GM12878 (cell line): ENCODE measurements around the gene NDUFC1. TPM values are rescaled to one million over a fixed set of nuclear protein-coding genes. Genes with fewer than 3 reads are reported as not detected.

Source experiments
- ATAC-seq: fragments of 200-7000 bp; cut with Tn5 transposase; 3 replicates; pipeline ENCODE4 v1.9.1; 2020; ENCODE audit warnings: mild to moderate bottlenecking, moderate library complexity
- Bru-seq: library from RNA; stranded (reverse); fragments of 400-500 nt; gene quantifications from one replicate; lab custom pipeline; 2021; lab: Mats Ljungman, UMichigan
- BruChase-seq, 2 experiments: library from RNA; stranded (reverse); fragments of 400-500 nt; gene quantifications; one replicate each; lab custom pipeline; 2021; lab: Mats Ljungman, UMichigan
- BruUV-seq: library from RNA; stranded (reverse); fragments of 400-500 nt; replicated peaks from 2 replicates; lab custom pipeline; 2021; lab: Mats Ljungman, UMichigan
- CTCF ChIA-PET: fragments of 300-600 bp; sonication (Branson Sonifier 250); formaldehyde crosslinking; extraction: SDS; loops from one replicate; lab custom pipeline; 2021; ENCODE audit warnings: inconsistent platforms; lab: Yijun Ruan, JAX
- POLR2A ChIA-PET: fragments of 350-600 bp; formaldehyde crosslinking; extraction: SDS; loops from one replicate; lab custom pipeline; 2021; ENCODE audit warnings: inconsistent platforms; lab: Charles Lee
- RAD21 ChIA-PET: fragments of 300-600 bp; sonication (Branson Sonifier 250); formaldehyde crosslinking; loops from one replicate; lab custom pipeline; 2023; ENCODE audit warnings: antibody characterized with exemption; ENCODE audit not compliant: unreplicated experiment; lab: Charles Lee
- SMC1A ChIA-PET: fragments of 300-600 bp; sonication (Branson Sonifier 250); formaldehyde crosslinking; loops from one replicate; lab custom pipeline; 2023; ENCODE audit not compliant: unreplicated experiment, uncharacterized antibody; lab: Charles Lee
- DNase-seq: peaks from one replicate; pipeline ENCODE4 v3.0.0-alpha.2; 2011; ENCODE audit warnings: low read depth, low spot score
- FAIRE-seq: peaks from 3 replicates; lab custom pipeline; 2011; peaks lifted over from hg19 to GRCh38; lab: Jason Lieb, UNC
- H2AFZ ChIP-seq: 2 replicates; pipeline ENCODE4 v1.6.0; 2011; ENCODE audit warnings: low read depth, low read length, control low read depth; ENCODE audit not compliant: control insufficient read depth
- H3K27ac ChIP-seq: 2 replicates; pipeline ENCODE4 v1.5.1; 2011; ENCODE audit warnings: control low read depth; ENCODE audit not compliant: control insufficient read depth, insufficient read depth
- H3K27me3 ChIP-seq, 2 experiments: replicated peaks in 1 of 2; 2 replicates each; pipeline versions ENCODE4 v1.6.0 to v1.6.1; 2011; ENCODE audit warnings: low read length in 1 of 2; ENCODE audit not compliant: control insufficient read depth in 2 of 2, insufficient read depth in 2 of 2
- H3K36me3 ChIP-seq, 2 experiments: 2 replicates each; pipeline ENCODE4 v1.5.1; 2011; ENCODE audit warnings: low read length in 1 of 2; ENCODE audit not compliant: control insufficient read depth in 2 of 2, insufficient read depth in 2 of 2
- H3K4me1 ChIP-seq: 2 replicates; pipeline ENCODE4 v1.6.1; 2011; ENCODE audit warnings: mild to moderate bottlenecking, low read length, moderate library complexity, mixed read lengths; ENCODE audit not compliant: control insufficient read depth, insufficient read depth
- H3K4me2 ChIP-seq: 2 replicates; pipeline ENCODE4 v1.6.0; 2011; ENCODE audit warnings: control low read depth; ENCODE audit not compliant: control insufficient read depth, insufficient read depth
- H3K4me3 ChIP-seq: fragments of 200-600 bp; sonication (generic); 2 replicates; pipeline ENCODE4 v1.5.1; 2016
- H3K79me2 ChIP-seq: 2 replicates; pipeline ENCODE4 v1.6.0; 2011; ENCODE audit warnings: low read length; ENCODE audit not compliant: control insufficient read depth, insufficient read depth
- H3K9ac ChIP-seq: 2 replicates; pipeline ENCODE4 v1.8.0; 2011; ENCODE audit warnings: low read length, control low read depth, mixed read lengths; ENCODE audit not compliant: control insufficient read depth, insufficient read depth
- H3K9me3 ChIP-seq: replicated peaks from 3 replicates; pipeline ENCODE4 v1.5.1; 2011; ENCODE audit warnings: mild to moderate bottlenecking, low read length; ENCODE audit not compliant: control insufficient read depth, insufficient read depth
- H4K20me1 ChIP-seq: 2 replicates; pipeline ENCODE4 v1.6.0; 2011; ENCODE audit not compliant: control insufficient read depth, insufficient read depth
- BHLHE40 ChIP-seq, 2 experiments: fragments of 450-650 bp in 1 of 2; IDR thresholded peaks; 2 replicates each; pipeline ENCODE4 v1.6.1; 2011 to 2017; ENCODE audit warnings: low read depth in 2 of 2, borderline replicate concordance in 1 of 2, improper control_type of control experiment in 1 of 2, low read length in 1 of 2, mild to moderate bottlenecking in 1 of 2
- CEBPZ ChIP-seq: fragments of 150-350 bp; IDR thresholded peaks from 2 replicates; pipeline ENCODE4 v1.6.1; 2016; ENCODE audit warnings: low read depth, low read length
- CHD1 ChIP-seq: IDR thresholded peaks from 2 replicates; pipeline ENCODE4 v1.6.1; 2012; ENCODE audit warnings: low read depth, low read length, improper control_type of control experiment
- IKZF1 ChIP-seq: fragments of 450-650 bp; conservative IDR thresholded peaks from 2 replicates; pipeline ENCODE4 v1.6.1; 2017; ENCODE audit warnings: antibody characterized with exemption, mild to moderate bottlenecking
- RB1 ChIP-seq: fragments of 450-650 bp; formaldehyde crosslinking; IDR thresholded peaks from 2 replicates; pipeline ENCODE4 v1.6.1; 2017; ENCODE audit warnings: mild to moderate bottlenecking, borderline replicate concordance
- SMAD1 ChIP-seq: fragments of 450-650 bp; IDR thresholded peaks from 2 replicates; pipeline ENCODE4 v1.6.1; 2018; ENCODE audit warnings: mild to moderate bottlenecking, low read depth; ENCODE audit not compliant: partially characterized antibody
- TCF3 ChIP-seq: IDR thresholded peaks from 2 replicates; pipeline ENCODE4 v1.6.1; 2012; ENCODE audit warnings: low read depth, mild to moderate bottlenecking, low read length, borderline replicate concordance; ENCODE audit not compliant: insufficient read depth
- WGBS: methylation state at CpG from one replicate; pipeline ENCODE4 v1.1.6; 2016; ENCODE audit warnings: low lambda C conversion rate; ENCODE audit not compliant: insufficient replicate concordance, insufficient coverage; ENCODE audit errors: missing lambda C conversion rate; 5-methylcytosine and 5-hydroxymethylcytosine counted together
- in situ Hi-C: fragments of 300-500 bp; cut with MboI; formaldehyde crosslinking; loops from 9 replicates; pipeline ENCODE4 v1.14.3; 2018; ENCODE audit warnings: mixed read lengths
- intact Hi-C: fragments of 100-400 bp; cut with micrococcal nuclease; formaldehyde crosslinking; loops from one replicate; pipeline ENCODE4 v1.14.2; 2022; ENCODE audit not compliant: unreplicated experiment
- long read RNA-seq, 2 experiments: library from polyadenylated mRNA; unstranded; transcript quantifications; one replicate each; pipeline ENCODE4 v2.0.0, GENCODE V29; 2019 to 2020
- polyA minus RNA-seq, 3 experiments: library from RNA; depleted of rRNA, polyadenylated mRNA; stranded (reverse); fragments of >200 nt; gene quantifications; 2 replicates each; pipeline ENCODE4 v1.2.3, GENCODE V29; 2011
- polyA plus RNA-seq, 11 experiments: library from polyadenylated mRNA; depleted of rRNA in 4 of 11; unstranded in 6 of 11; stranded (reverse) in 5 of 11; fragments of >200 nt; fragmentation: Nextera tagmentation in 4 of 11; fragmentation: Illumina TruSeq in 1 of 11; extraction: Ambion mirVana in 4 of 11; extraction: Trizol in 1 of 11; gene quantifications; 1 replicate in 1 of 11; 2 replicates in 10 of 11; pipeline versions ENCODE4 v1.2.1 to v1.2.3, GENCODE V29; 2011 to 2016; ENCODE audit warnings: inconsistent platforms in 2 of 11, missing spikeins in 2 of 11, low read depth in 1 of 11
- total RNA-seq, 4 experiments: library from RNA; depleted of rRNA in 3 of 4; stranded (reverse); fragments of >200 nt in 3 of 4; fragmentation: Illumina TruSeq in 1 of 4; extraction: Trizol in 1 of 4; gene quantifications; 2 replicates each; pipeline versions ENCODE4 v1.2.1 to v1.2.3, GENCODE V29; 2013 to 2021
- TF ChIP-seq, protein P1 (sequence below): fragments of 450-650 bp; IDR thresholded peaks from 2 replicates; pipeline ENCODE4 v1.6.1; 2017; ENCODE audit warnings: low read depth, mild to moderate bottlenecking, moderate library complexity

The NDUFC1 gene
- total RNA-seq (2013; cell fraction: nucleolus; rRNA removed), result 12.7 and 13.1 TPM in 2 replicates
- total RNA-seq (2014; rRNA removed) (37.5 TPM in 2 replicates), total RNA-seq (2014; rRNA removed; fragmentation: Illumina TruSeq; extraction: Trizol) (51.5 and 56.6 TPM in 2 replicates), total RNA-seq (2021) (36.7 and 40.1 TPM in 2 replicates), polyA plus RNA-seq (2011; rRNA removed) (45.1 and 57.7 TPM in 2 replicates), polyA plus RNA-seq (2014; fragmentation: Illumina TruSeq; extraction: Trizol) (11.9 and 25.5 TPM in 2 replicates), polyA plus RNA-seq (2014; fragmentation: Nextera tagmentation; extraction: Ambion mirVana) (100 to 1,000 TPM; 197 to 215 TPM), polyA plus RNA-seq (2014; rRNA removed) (81.3 and 83.6 TPM in 2 replicates), polyA plus RNA-seq (2016; fragmentation: Nextera tagmentation; extraction: Ambion mirVana) (100 to 1,000 TPM; 227 to 242 TPM), polyA minus RNA-seq (2011; rRNA and poly(A)+ RNA removed) (11.4 and 11.5 TPM in 2 replicates), Bru-seq, nascent RNA (percentile 72 among the genes with signal in this experiment), BruChase-seq, experiment 1, labeled RNA remaining after a 6-hour chase (percentile 55 among the genes with signal in this experiment), BruChase-seq, experiment 2, labeled RNA remaining after a 2-hour chase (percentile 57 among the genes with signal in this experiment)
- 9.7 TPM for polyA plus RNA-seq (2011; ENCODE audit: low read depth)
- 40.2 and 41.9 TPM in 2 replicates for polyA plus RNA-seq (2011; cell fraction: cytosol; rRNA removed)
- polyA plus RNA-seq (2011; cell fraction: nucleus; rRNA removed), result 28.3 and 30.8 TPM in 2 replicates
- polyA plus RNA-seq (2012), result 64.9 and 68.6 TPM in 2 replicates
- polyA minus RNA-seq (2011; cell fraction: cytosol; rRNA and poly(A)+ RNA removed), result 9.1 and 9.4 TPM in 2 replicates
- polyA minus RNA-seq (2011; cell fraction: nucleus; rRNA and poly(A)+ RNA removed), result 6.0 and 6.2 TPM in 2 replicates
- long read RNA-seq, experiment 1, partial matches to known transcripts, result 71 of 75 reads
- long read RNA-seq, experiment 1, other reads (novel, unspliced or antisense), result 2 of 75 reads
- long read RNA-seq, experiment 2, transcript NDUFC1-209 (5 exons, 1,198 nt), result major isoform, 19 of 125 reads
- long read RNA-seq, experiment 2, partial matches to known transcripts, result 89 of 125 reads
- long read RNA-seq, experiment 2, other reads (novel, unspliced or antisense), result 12 of 125 reads

DNA sequence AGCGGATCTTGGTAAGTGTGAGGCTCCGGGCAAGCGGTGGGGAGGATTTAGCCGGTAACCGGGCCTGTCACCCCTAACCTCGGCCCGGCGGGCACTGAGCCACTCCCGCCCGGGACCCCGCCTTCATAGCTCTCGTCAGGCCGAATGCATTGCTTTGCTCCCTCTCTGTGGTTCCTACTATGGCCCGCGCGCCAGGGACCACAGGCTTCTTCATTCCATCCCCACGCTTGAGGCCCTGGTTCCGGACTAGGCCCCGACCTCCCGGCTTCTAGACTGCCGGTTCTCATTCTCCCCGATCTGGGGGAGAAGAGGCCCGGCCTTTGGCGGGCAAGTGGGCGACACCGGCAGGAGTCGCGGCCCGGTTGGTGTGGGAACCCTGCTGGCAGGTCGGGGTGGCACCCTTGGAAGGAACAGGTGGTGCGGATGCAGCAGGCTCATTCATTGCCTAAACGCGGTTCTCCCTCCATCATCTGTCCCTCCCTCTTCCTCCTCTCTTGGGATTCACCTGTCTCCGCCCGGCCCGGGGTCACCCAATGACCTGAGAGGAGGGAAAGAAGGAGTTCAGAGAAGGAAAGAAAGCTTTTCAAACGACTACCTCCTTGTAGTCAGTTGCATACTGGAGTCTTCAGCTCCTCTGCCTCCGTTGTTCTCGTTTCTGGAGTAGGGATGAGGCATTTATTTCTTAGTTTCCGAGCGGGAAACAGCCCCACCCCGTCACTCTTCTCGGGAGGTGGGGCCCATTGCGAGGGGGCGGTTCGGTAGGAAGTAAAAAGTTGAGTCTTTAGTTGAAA, at the start of gene NDUFC1:
Gene NDUFC1, minus strand, starts transcription at position 657 of the 791 bp plus-strand sequence. CDS start 6,679 bp downstream, outside the sequence.
- peak within 1 kb of the TSS; percentile 56 for H3K4me2 ChIP-seq
- H3K4me1 ChIP-seq, result peaks cover 9% of the 10 kb centered on the region
- BruUV-seq, result TSS peak; percentile 76
- peak within 1 kb of the TSS; percentile 92 for H3K27ac ChIP-seq
- intact Hi-C loops, result loop anchor here (1.0 to 10.0 kb wide), 3 partner anchors 13 to 220 kb away; partner anchors contain the start of gene RAB33B
- in situ Hi-C loops, result loop anchor here (25.0 kb wide), 1 partner anchor 1090 kb away; no protein-coding TSS in a partner anchor
- H3K27me3 ChIP-seq, result no peaks in the 10 kb centered on the region
- WGBS, result 1% methylated on average over 43 of the region's 46 CpGs
- H4K20me1 ChIP-seq, result no peaks in the 10 kb centered on the region; the same call in 1 of the 2 replicates
- ChIA-PET CTCF (interaction anchor here (0.5 to 2.3 kb wide), 7 partner anchors 9 to 271 kb away, joined by 3 to 6 read pairs (median 3); no protein-coding TSS in a partner anchor), RAD21 (interaction anchor here (0.7 to 2.9 kb wide), 9 partner anchors 10 to 272 kb away, joined by 3 to 13 read pairs (median 5); partner anchors contain the start of gene ELF2), POLR2A (interaction anchor here (0.6 to 4.4 kb wide), 9 partner anchors 10 to 281 kb away, joined by 3 to 29 read pairs (median 6); partner anchors contain the start of gene ELF2), SMC1A (interaction anchor here (0.7 to 2.9 kb wide), 10 partner anchors 9 to 86 kb away, joined by 3 to 20 read pairs (median 8); no protein-coding TSS in a partner anchor)
- peaks cover 69% of the 10 kb centered on the region for H3K79me2 ChIP-seq
- peak within 1 kb of the TSS; percentile 89 for H3K4me3 ChIP-seq
- H3K9me3 ChIP-seq, result peaks cover 2% of the 10 kb centered on the region; the same call in 2 of the 3 replicates
- peak; percentile 72 for ATAC-seq
- H3K9ac ChIP-seq, result peak within 1 kb of the TSS; percentile 83
- H3K36me3 ChIP-seq, result peaks cover 3% of the 10 kb centered on the region in 2 experiments; a peak in 2 of 4 replicates
- no peak for FAIRE-seq
- H2AFZ ChIP-seq, result peak within 1 kb of the TSS; percentile 89
- DNase-seq, result peak; percentile 41
- TF ChIP-seq RB1, result peak; percentile 69; the same call in 1 of the 2 replicates
- TF ChIP-seq IKZF1, result peak; percentile 53
- 0 out of 4 replicates have a peak, but pooled peaks of 1 of the 2 experiments have one; percentile 9 for TF ChIP-seq BHLHE40 (IDR thresholded peaks at IDR 0.05; ENCODE audit: borderline replicate concordance in 1 of 2, low read depth in 2 of 2, low read length in 1 of 2)
- TF ChIP-seq, protein P1, sequence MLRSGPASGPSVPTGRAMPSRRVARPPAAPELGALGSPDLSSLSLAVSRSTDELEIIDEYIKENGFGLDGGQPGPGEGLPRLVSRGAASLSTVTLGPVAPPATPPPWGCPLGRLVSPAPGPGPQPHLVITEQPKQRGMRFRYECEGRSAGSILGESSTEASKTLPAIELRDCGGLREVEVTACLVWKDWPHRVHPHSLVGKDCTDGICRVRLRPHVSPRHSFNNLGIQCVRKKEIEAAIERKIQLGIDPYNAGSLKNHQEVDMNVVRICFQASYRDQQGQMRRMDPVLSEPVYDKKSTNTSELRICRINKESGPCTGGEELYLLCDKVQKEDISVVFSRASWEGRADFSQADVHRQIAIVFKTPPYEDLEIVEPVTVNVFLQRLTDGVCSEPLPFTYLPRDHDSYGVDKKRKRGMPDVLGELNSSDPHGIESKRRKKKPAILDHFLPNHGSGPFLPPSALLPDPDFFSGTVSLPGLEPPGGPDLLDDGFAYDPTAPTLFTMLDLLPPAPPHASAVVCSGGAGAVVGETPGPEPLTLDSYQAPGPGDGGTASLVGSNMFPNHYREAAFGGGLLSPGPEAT, result peak; percentile 30; the same call in 1 of the 2 replicates
- no peak for TF ChIP-seq CEBPZ
- TF ChIP-seq SMAD1, result no peak
- TF ChIP-seq TCF3, result 0 out of 2 replicates have a peak, but pooled peaks have one; percentile 41
- TF ChIP-seq CHD1, result 0 out of 2 replicates have a peak, but pooled peaks have one; percentile 61
